SK-N-SH (cell line): ENCODE data around the gene PDPK1.

Experiments used
- JUND ChIP-seq: IDR thresholded peaks from 2 replicates; pipeline ENCODE4 v1.4.0; 2012
- USF1 ChIP-seq: IDR thresholded peaks from 2 replicates; pipeline ENCODE4 v1.4.0; 2012; ENCODE audit warnings: low read depth, borderline replicate concordance
- TF ChIP-seq, protein P1 (sequence below): fragments of 200-600 bp; sonication (generic); IDR thresholded peaks from 2 replicates; pipeline ENCODE4 v1.6.1; 2017; ENCODE audit warnings: antibody characterized with exemption, mild to moderate bottlenecking, moderate library complexity

DNA sequence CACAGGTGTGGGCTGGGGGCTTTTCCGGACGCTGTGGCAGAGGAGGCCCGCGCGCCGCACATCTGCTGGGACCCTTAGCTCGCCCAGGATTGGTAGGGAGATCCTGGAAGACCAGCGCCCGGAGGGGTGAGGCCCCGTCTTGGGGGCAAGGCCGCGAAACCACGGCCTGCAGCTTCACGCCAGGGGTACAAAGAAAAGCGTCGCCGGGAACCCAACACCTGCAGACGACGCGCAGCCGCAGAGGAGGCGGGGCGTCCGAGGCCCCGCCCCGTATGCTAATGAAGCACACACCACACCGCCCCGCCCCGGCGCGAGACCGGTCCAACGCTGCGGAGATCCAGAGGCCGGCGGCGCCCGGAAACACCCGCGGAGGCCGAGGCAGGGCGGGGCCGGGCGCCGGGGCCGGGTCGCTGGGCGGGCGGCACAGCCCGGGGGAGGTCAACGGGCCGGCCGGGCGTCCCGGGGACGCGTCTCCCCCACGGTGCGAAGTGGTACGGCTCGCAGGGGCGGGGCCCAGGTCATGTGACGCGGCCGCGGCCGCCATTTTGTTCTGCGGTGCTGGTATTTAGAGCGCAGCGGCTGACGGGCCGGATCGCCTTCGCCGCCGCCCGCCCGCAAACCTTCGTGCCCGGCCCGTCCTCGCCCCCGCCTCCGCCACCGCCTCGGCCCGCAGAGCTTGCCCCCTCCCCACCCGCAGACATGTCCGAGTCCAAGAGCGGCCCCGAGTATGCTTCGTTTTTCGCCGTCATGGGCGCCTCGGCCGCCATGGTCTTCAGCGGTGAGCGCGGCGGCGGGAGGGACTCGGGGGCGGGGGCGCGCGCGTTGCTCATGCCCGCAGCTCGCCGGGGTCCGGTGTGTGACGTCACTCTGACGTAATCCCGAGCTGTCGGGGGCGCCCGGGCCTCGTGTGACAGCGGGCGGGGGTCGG lies 24.2 kb upstream of the PDPK1 start, which contains the start of gene ATP6V0C:
- no peak for TF ChIP-seq JUND
- TF ChIP-seq, protein P1, sequence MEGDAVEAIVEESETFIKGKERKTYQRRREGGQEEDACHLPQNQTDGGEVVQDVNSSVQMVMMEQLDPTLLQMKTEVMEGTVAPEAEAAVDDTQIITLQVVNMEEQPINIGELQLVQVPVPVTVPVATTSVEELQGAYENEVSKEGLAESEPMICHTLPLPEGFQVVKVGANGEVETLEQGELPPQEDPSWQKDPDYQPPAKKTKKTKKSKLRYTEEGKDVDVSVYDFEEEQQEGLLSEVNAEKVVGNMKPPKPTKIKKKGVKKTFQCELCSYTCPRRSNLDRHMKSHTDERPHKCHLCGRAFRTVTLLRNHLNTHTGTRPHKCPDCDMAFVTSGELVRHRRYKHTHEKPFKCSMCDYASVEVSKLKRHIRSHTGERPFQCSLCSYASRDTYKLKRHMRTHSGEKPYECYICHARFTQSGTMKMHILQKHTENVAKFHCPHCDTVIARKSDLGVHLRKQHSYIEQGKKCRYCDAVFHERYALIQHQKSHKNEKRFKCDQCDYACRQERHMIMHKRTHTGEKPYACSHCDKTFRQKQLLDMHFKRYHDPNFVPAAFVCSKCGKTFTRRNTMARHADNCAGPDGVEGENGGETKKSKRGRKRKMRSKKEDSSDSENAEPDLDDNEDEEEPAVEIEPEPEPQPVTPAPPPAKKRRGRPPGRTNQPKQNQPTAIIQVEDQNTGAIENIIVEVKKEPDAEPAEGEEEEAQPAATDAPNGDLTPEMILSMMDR = no peak
- peak; percentile 94 for TF ChIP-seq USF1
